Esophagus muscularis mucosa (tissue), 4 donors: ENCODE data around the gene SLC25A11. TPM values are rescaled to one million over a fixed set of nuclear protein-coding genes. Genes with fewer than 3 reads are reported as not detected.
A peak's percentile ranks its signal among the peaks of the same experiment; 100 is the strongest.
"Not testable (repeated sequence)": the region's sequence is repeated elsewhere in the genome, so short reads cannot be mapped to it uniquely, and the experiment has no call there.

Experiments
- DNase-seq: peaks from one replicate; pipeline ENCODE4 v3.0.0-alpha.2; 2017; ENCODE audit errors: extremely low spot score
- H3K27ac ChIP-seq, 4 donors: fragments of 200-600 bp; sonication (generic); replicated peaks in 1 of 4; 1 replicate in 3 of 4; 2 replicates in 1 of 4; pipeline ENCODE4 v1.5.1; 2016 to 2019; ENCODE audit warnings: mild to moderate bottlenecking in 1 of 4
- H3K27me3 ChIP-seq, 4 donors: fragments of 200-600 bp; sonication (generic); one replicate each; pipeline versions ENCODE4 v1.5.1 to v1.6.0; 2016 to 2019
- H3K36me3 ChIP-seq, 4 donors: fragments of 200-600 bp; sonication (generic); one replicate each; pipeline ENCODE4 v1.5.1; 2016 to 2019
- H3K4me1 ChIP-seq, 4 donors: fragments of 200-600 bp; sonication (generic); one replicate each; pipeline ENCODE4 v1.5.1; 2016 to 2019
- H3K4me3 ChIP-seq, 4 donors: fragments of 200-600 bp; sonication (generic); 1 replicate in 2 of 4; 2 replicates in 2 of 4; pipeline ENCODE4 v1.5.1; 2016 to 2019; ENCODE audit warnings: mild to moderate bottlenecking in 4 of 4, moderate library complexity in 1 of 4
- H3K9me3 ChIP-seq, 4 donors: fragments of 200-600 bp; sonication (generic); 1 replicate in 3 of 4; 2 replicates in 1 of 4; pipeline ENCODE4 v1.5.1; 2016 to 2019
- CTCF ChIP-seq, 3 experiments: fragments of 200-600 bp in 2 of 3; fragments of 450-650 bp in 1 of 3; sonication (generic) in 2 of 3; IDR thresholded peaks; one replicate each; pipeline ENCODE4 v1.5.1; 2017 to 2019; ENCODE audit warnings: antibody characterized with exemption in 3 of 3, mild to moderate bottlenecking in 2 of 3, moderate library complexity in 1 of 3
- EP300 ChIP-seq: sonication (generic); formaldehyde crosslinking; IDR thresholded peaks from one replicate; pipeline ENCODE4 v1.6.1; 2017; ENCODE audit warnings: antibody characterized with exemption
- POLR2A ChIP-seq: fragments of 450-650 bp; IDR thresholded peaks from one replicate; pipeline ENCODE4 v1.6.1; 2017; ENCODE audit warnings: antibody characterized with exemption, moderate library complexity, mild to moderate bottlenecking, low read depth
- POLR2AphosphoS5 ChIP-seq, 2 donors: sonication (generic); formaldehyde crosslinking; IDR thresholded peaks; one replicate each; pipeline ENCODE4 v1.6.1; 2017; ENCODE audit warnings: antibody characterized with exemption in 2 of 2
- WGBS: methylation state at CpG from one replicate; pipeline ENCODE4 v1.1.5; 2018; 5-methylcytosine and 5-hydroxymethylcytosine counted together
- intact Hi-C: fragments of 100-400 bp; cut with DNase I; formaldehyde crosslinking; loops from one replicate; pipeline ENCODE4 v1.15.1; 2023
- total RNA-seq, 4 donors: library from RNA; depleted of rRNA; stranded (reverse); fragments of >200 nt; gene quantifications; one replicate each; pipeline versions ENCODE4 v1.1.0 to v1.2.1, GENCODE V29; 2016

Gene SLC25A11
- total RNA-seq, 4 donors from 2014 or later, result 38.8 to 73.4 (median 55.5) TPM

- no peak overlapping the region for H3K27ac ChIP-seq
- no peak for DNase-seq
- peaks cover 5 to 13% (median 7%) of the 10 kb centered on the region in 4 donors for H3K4me1 ChIP-seq
- H3K4me3 ChIP-seq, result no peak overlapping the region
- H3K27me3 ChIP-seq, result no peaks in the 10 kb centered on the region
- H3K36me3 ChIP-seq, result no peaks in the 10 kb centered on the region
- TF ChIP-seq EP300, result no peak
- TF ChIP-seq CTCF (IDR thresholded peaks at IDR 0.05), result no peak
- TF ChIP-seq POLR2A, result no peak
- no peak for TF ChIP-seq POLR2AphosphoS5 (IDR thresholded peaks at IDR 0.05)
- intact Hi-C loops, result no loop called here
- 88% methylated on average over 1 of the region's 1 CpG for WGBS
- no peaks in the 10 kb centered on the region for H3K9me3 ChIP-seq
Measured at GRCh38 chr17:4913994-4914393, 25.9 kb downstream of the SLC25A11 start.

- Histone ChIP-seq H3K36me3 (no peaks in the 10 kb centered on the region), H3K4me3 (peak overlapping the region in 1 of 4 donors; percentile 1), H3K27me3 (peaks cover 0 to 16% (median 3%) of the 10 kb centered on the region in 4 donors), H3K27ac (peak overlapping the region; percentile 32 to 62 (median 56)), H3K9me3 (no peaks in the 10 kb centered on the region), H3K4me1 (peaks cover 5 to 16% (median 11%) of the 10 kb centered on the region in 4 donors)
- peak; percentile 96 for DNase-seq
- WGBS, result 58% methylated on average over 9 of the region's 20 CpGs
- intact Hi-C loops, result loop anchor here (5.0 kb wide), 2 partner anchors 78 to 153 kb away; partner anchors contain the start of gene CAMTA2
- TF ChIP-seq POLR2A (no peak), CTCF (IDR thresholded peaks at IDR 0.05) (peak; percentile 66 to 92 (median 89)), POLR2AphosphoS5 (IDR thresholded peaks at IDR 0.05) (peak; percentile 59 to 65), EP300 (no peak)
Measured at GRCh38 chr17:4908711-4909496, 30.9 kb downstream of the SLC25A11 start.

- H3K27ac ChIP-seq, result peak overlapping the region in 2 of 4 donors; percentile 62
- 70% methylated on average over 2 of the region's 10 CpGs for WGBS
- no peaks in the 10 kb centered on the region for H3K36me3 ChIP-seq
- intact Hi-C loops, result loop anchor here (5.0 kb wide), 2 partner anchors 79 to 154 kb away; partner anchors contain the start of gene CAMTA2
- no peaks in the 10 kb centered on the region for H3K9me3 ChIP-seq
- H3K27me3 ChIP-seq, result peaks cover 0 to 19% (median 3%) of the 10 kb centered on the region in 4 donors
- TF ChIP-seq POLR2A, result no peak
- no peak for TF ChIP-seq POLR2AphosphoS5 (IDR thresholded peaks at IDR 0.05)
- no peak for TF ChIP-seq EP300
- no peak for TF ChIP-seq CTCF (IDR thresholded peaks at IDR 0.05)
- H3K4me1 ChIP-seq, result peaks cover 5 to 19% (median 12%) of the 10 kb centered on the region in 4 donors
- H3K4me3 ChIP-seq, result no peak overlapping the region
- DNase-seq, result no peak
Measured at GRCh38 chr17:4908301-4908700, 31.5 kb downstream of the SLC25A11 start.

- not testable (repeated sequence) for H3K9me3 ChIP-seq, H3K27ac ChIP-seq, H3K4me3 ChIP-seq, H3K36me3 ChIP-seq, DNase-seq
- peaks cover 5 to 28% (median 18%) of the 10 kb centered on the region in 4 donors for H3K4me1 ChIP-seq
- intact Hi-C loops, result loop anchor here (5.0 kb wide), 2 partner anchors 81 to 156 kb away; partner anchors contain the start of gene CAMTA2
- H3K27me3 ChIP-seq, result peaks cover 0 to 24% (median 3%) of the 10 kb centered on the region in 4 donors
Measured at GRCh38 chr17:4906642-4907041, 33.2 kb downstream of the SLC25A11 start.

- peak; percentile 64 to 83 (median 80) for TF ChIP-seq CTCF (IDR thresholded peaks at IDR 0.05)
- TF ChIP-seq EP300, result no peak
- peak in 1 of 2 donors; percentile 17 for TF ChIP-seq POLR2AphosphoS5 (IDR thresholded peaks at IDR 0.05)
- WGBS, result 17% methylated on average over 6 of the region's 10 CpGs
- Histone ChIP-seq H3K4me3 (peak within 1 kb of the TSS in 1 of 4 donors; percentile 53), H3K27ac (peak within 1 kb of the TSS in 2 of 4 donors; percentile 36 to 59), H3K9me3 (no peaks in the 10 kb centered on the region), H3K27me3 (peaks cover 0 to 54% (median 26%) of the 10 kb centered on the region in 4 donors), H3K36me3 (no peaks in the 10 kb centered on the region), H3K4me1 (peaks cover 10 to 47% (median 35%) of the 10 kb centered on the region in 4 donors)
- intact Hi-C loops, result no loop called here
- peak; percentile 94 for DNase-seq
Measured at GRCh38 chr17:4903051-4903818, 36.6 kb downstream of the SLC25A11 start, which contains the start of gene CHRNE. Gene CHRNE, minus strand, starts transcription at chr17:4903098. Its CDS starts 35 bp downstream, at chr17:4903063.
